HG03442 (cell line): Measurements from ENCODE around the gene CFAP70.
"Not testable (repeated sequence)": the region's sequence is repeated elsewhere in the genome, so short reads cannot be mapped to it uniquely, and the experiment has no call there.

Source experiments
- ATAC-seq: cut with Tn5 transposase; IDR thresholded peaks from one replicate; pipeline ENCODE4 v1.9.1; 2021; ENCODE audit warnings: mild to moderate bottlenecking, moderate library complexity; ENCODE audit not compliant: unreplicated experiment

Gene CFAP70

DNA sequence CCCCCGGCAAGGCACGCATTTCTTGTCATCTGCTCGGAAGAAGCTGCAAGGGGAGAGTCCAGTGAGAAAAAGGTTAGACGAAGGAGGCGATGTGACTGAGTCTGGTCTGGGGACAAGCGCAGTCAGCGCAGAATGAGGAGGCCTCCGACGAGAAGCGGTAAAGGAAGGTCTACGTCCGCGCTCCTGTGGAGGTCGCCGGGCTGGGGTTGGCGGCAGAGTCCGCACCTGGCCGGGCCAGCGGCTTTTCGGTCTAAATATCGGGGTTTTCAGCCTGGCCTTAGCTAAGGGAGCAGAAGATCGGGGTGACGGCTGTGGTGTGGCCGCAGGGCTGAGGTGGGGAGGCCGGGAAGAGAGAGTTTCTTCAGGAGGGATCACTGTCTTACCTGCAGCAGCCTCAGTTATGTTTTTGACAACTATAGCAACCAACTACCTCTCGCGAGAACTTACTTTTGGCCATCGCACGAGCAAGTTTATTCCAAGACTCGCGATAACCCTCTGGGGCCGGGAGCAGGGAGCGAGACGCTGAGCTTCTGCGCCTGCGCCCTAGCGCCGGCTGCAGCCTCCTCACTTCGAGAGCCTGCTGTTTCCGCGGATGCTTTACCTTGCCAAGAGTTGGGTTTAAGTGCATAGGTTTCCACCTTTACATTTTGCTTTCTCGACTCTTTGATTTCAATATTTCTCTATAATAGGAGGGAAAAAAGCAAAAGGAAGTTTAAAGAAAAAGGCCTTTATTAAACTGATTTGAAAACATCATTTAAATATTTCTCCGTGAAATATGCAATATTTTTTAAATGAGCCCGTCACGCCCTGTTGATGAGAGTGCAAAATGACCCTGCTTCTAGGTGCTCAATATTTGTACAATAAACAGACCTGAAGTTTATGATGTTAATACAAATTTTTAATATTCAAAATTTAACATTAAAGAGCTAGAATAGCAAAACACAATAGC is at the start of gene CFAP70:
TSS of gene CFAP70 (minus strand) at position 534 of the 949 bp plus-strand sequence. CDS start 4,068 bp downstream, outside the sequence.
- peak; percentile 89 for ATAC-seq

DNA sequence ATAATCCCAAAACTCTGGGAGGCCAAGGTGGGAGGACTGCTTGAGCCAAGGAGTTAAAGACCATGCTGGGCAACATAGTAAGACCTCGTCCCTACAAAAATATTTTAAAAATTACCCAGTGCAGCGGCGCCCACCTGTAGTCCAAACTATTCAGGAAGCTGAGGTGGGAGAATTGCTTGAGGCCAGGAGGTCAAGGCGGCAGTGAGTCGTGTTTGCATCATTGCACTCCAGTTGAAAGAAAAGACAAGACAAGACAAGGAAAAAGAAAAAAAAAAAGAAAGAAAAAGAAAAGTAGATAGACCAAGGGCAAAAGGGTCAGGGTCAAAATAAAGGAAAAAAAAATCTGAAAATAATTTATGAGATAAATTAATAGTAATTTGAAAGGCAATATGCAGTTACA is 49.4 kb upstream of the CFAP70 start:
- no peak for ATAC-seq

DNA sequence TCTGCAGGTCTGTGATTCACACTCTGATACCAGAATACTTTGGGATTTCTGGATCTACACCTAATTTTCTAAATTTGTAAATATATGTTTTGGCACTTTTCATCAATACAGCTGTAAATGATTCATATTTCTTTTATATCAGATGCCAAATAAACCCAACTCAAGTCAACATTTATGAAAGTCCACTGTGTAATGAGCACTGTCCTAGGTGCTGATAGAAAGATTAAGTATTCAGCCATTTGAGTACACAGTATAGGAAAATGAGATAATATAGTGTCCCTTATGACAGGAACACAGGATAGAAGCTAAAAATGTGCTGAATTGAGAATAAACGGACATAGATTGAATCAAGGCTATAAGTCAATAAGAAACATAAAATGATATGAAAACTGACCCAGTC is 48.8 kb upstream of the CFAP70 start:
- no peak for ATAC-seq

DNA sequence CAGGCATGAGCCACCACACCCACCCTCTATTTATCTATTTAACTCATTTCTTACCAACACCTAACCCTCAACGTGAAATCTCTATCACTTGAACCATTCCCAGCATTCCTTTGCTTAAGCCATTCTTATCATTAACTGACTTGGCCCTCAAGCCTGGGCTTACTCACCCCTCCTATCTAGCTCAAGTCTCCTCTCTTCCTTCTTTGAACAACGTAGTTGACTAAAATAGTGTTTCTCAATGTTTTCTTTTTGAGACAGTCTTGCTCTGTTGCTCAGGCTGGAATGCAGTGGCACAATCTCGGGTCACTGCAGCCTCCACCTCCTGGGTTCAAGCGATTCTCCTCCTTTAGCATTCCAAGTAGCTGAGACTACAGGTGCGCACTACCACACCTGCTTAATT is 48.2 kb upstream of the CFAP70 start:
- no peak for ATAC-seq

DNA sequence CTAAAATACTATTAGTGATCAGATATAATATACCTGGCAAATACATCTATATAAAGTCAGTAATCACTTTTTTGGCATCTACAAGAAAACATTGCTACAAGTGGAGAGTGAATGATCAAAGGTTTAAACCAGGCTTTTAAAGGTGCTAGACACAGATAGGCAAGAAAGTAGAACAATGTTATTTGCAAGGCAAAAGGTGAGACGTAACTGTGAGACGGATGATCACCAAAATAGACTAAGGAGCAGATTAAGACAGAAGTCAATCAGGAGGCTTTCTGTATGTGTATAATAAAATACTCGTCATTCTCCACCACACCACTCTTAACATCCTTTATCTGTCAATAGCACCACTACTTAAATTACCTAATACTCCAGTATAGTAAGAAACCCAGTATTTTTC is 46.9 kb upstream of the CFAP70 start:
- no peak for ATAC-seq

DNA sequence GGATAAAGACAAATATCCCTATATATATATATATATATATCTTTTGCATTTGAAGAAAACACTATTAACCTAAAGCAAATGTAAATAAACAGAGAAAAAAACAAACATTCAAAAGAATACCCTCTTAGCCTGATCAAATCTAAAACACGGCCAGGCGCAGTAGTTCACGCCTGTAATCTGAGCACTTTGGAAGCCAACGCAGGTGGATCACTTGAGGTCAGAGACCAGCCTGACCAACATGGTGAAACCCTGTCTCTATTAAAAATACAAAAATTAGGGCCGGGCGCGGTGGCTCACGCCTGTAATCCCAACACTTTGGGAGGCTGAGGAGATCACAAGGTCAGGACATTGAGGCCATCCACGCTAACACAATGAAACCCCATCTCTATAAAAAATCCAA is 46.0 kb upstream of the CFAP70 start:
- ATAC-seq = no peak

DNA sequence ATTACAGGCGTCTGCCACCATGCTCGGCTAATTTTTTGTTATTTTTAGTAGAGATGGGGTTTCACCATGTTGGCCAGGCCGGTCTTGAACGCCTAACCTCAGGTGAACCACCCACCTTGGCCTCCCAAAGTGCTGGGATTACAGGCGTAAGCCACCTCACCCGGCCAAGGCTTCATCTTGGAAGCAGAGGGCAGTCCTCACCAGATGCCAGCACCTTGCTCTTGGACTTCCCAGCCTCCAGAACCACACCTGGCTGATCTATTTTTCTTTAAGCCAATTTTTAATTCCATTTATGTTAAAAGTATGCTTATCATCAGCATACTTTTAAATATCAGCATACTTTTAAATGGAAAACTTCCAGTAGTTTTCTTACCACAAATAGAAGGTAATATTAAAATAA is 43.0 kb upstream of the CFAP70 start:
- no peak for ATAC-seq

DNA sequence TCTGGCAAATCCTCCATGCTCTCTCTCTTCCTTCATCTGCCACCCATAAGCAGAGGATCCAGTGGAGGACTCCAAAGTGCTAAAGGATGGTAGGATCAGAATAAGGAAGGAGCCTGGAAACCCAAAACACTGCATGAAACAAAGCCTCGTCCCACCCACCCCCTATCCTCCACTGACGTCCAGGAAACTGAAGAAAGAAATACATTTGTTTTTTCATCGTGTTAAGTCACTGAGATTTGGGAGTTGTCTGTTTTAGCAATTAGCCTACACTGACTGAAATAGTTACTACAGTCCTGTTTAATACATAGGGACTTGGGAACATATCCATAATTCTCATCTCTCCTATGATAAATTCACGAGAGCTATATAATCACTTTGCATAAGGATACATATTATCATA is 40.4 kb upstream of the CFAP70 start:
- ATAC-seq = no peak

DNA sequence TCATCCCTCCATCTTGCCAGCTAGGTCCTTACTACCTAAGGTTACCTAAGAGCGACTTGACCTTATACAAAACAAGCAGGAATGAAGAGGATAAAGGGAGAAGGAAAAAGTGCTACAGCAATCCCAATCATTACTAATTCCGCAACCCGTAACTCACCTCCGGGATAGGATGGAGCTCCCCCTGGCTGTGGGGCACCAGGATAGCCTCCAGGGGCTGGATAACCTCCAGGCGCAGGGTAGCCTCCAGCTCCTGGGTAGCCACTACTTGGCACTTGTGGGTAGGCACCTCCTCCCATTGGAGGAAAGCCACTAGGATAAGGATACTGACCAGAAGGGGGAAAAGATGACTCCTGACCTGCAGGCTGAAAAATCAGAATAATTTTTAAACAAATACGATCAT is 39.4 kb upstream of the CFAP70 start:
- ATAC-seq = no peak

DNA sequence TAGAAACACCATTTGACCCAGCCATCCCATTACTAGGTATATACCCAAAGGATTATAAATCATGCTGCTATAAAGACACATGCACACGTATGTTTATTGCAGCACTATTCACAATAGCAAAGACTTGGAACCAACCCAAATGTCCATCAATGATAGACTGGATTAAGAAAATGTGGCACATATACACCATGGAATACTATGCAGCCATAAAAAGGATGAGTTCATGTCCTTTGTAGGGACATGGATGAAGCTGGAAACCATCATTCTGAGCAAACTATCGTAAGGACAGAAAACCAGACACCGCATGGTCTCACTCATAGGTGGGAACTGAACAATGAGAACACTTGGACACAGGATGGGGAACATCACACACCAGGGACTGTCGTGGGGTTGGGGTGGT is 35.7 kb upstream of the CFAP70 start:
- not testable (repeated sequence) for ATAC-seq

DNA sequence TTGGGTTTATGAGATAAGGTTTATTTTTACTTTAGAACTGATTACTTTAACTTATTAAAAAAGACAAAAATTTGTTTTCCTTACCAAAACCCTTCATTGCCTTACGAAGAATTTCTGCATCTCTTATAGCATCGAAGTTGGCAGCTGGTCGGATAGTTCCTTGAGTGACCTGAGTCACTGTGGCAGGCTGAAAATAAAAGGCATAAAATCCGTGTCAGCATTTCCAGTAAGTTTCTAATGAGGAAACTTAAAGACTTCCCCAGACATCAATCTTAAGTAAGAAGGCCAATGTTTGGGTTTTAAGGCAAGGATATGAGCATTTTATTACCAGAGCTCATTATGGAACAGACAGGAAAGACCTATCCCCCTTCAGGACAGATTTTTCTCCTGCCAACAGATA is 29.6 kb upstream of the CFAP70 start:
- ATAC-seq = no peak

DNA sequence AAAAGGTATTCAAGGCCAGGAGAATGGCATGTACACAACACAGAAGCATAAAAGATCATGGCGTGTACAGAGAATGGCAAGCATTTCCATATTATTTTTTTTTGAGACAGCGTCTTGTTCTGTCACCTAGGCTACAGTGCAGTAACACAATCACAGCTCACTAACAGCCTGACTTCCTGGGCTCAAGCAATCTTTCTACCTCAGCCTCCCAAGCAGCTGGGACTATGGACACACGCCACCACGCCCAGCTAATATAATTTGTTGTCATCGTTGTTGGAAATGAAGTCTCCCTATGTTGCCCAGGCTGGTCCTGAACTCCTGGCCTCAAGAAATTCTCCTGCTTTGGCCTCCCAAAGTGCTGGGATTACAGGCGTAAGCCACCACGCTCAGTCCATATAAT is 27.9 kb upstream of the CFAP70 start:
- no peak for ATAC-seq

DNA sequence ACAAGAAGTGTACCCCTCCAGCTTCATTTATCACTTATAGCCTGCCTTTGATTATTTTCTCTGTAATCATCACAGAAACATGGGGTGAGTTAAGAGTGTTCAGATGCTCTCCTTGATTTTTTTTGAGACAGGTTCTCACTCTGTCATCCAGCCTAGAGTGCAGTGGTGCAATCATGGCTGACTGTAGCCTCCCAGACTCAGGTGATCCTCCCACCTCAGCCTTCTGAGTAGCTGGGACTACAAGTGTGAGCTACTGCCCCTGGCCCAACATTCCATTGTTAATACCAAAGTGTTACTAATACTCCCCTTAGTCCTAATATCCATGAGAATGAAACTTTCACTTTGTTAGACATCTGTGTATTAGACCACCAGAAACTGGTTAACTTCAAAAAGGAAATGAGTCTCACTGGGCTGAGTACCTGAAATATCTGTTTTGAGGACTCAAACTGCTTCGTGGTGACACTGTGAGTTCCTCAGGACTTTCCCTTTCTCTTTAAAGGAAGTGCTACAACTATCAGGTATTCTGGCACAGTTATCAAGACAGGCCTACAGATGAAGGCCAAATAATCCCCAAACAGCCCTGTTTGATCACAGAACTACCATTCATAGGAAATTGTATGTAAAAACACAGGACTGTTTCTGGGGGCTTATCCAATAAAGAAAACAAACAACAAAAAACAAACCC is 20.5 kb upstream of the CFAP70 start:
- ATAC-seq = peak; percentile 46

DNA sequence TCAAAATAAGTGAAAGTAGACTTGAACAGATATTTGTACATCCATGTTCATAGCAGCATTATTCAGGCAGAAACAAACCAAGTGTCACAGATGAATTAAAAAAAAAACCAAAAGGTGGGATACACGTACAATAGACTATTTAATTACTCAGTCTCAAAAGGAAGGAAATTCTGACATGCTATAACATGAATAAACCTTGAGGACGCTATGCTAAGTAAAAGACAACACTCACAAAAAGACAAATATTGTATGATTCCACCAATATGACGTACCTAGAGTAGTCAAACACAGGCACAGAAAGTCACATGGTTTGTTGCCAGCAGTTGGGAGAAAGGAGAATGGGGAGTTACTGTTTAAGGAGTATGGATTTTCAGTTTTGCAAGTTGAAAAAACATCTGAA is 18.0 kb upstream of the CFAP70 start:
- no peak for ATAC-seq

DNA sequence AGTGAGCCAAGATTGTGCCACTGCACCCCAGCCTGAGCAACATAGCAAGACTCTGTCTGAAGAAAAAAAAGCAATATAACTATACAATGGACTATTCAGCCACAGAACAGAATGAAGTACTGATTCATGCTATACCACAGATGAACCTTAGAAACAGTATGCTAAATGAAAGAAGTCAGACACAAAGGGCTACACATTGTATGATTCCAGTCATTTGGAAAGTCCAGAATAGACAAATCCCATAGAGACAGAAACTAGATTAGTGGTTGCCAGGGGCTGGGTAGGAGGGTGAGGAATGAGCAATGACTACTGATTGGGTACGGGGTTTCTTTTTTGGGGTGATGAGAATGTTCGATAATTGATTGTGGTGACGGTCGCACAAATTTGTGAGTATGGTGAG is 9.6 kb upstream of the CFAP70 start:
- no peak for ATAC-seq

DNA sequence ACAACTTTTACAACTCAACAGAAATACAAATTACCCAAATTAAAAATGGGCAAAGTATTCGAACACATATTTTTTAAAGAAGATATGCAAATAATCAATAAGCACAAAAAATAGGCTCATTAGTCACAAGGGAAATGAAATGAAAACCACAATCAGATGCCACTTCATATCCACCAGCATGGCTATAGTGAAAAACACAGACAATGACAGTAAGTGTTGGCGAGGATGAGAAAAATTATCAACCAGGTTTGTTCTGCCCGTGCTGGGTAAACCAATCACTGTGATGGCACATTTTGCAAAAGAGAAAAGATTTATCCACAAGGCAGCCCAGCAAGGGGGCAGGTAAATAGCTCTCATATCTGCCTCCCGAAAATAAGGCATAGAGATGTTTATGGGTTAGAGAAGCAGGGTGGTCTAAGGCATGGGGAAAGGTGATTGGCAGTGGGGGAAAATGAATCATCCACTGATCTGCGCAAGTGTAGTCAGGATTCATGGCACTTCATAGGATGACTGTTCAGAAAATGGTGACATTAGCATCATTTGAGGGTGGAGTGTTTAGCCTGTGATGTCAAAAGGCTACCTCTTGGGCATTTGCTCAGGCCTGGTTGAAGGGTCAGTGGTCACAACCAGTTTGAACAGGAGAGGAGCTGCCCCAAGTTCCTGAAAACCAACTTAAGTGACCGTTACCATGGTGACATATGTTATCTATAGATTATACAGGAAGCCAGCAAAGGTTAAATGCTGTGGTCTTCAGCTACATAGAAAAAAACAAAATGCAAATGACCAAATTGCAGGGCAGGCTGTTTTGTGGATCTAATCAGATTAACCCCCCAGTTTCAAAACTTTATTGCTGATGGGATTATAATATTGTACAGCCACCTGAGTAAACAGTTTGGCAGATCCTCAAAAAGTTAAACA is 8.0 kb upstream of the CFAP70 start:
- no peak for ATAC-seq

DNA sequence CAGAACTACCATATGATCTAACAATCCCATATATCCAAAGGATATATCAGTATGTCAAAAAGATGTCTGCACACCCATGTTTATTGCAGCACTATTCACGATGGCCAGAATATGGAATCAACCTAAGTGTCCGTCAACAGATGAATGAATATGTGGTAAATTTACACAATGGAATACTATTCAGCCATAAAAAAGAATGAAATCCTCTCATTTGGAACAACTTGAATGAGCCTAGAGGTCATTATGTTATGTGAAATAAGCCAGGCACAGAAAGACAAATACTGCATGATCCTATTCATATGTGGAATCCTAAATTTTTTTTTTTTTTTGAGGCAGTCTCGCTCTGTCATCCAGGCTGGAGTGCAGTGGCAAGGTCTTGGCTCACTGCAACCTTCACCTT is 6.3 kb upstream of the CFAP70 start:
- ATAC-seq = no peak

DNA sequence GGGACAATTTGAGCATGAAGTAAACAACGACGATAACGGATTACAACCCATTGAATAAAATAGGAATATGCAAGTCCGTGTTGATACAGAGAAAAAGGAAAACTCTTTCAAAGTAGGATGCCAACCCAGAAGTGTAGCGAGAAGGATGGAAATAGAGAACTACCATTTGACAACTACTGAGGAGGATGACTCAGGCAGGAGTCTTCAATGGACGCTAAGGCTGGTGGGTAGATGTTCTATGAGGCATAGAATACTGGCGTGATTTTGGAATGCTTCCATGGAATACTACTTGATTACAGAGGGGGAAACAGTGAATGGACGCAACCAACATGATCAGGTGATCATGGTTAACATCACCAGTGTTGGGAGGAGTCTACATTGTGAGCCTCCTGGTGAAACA is 828 bp upstream of the CFAP70 start:
- no peak for ATAC-seq

DNA sequence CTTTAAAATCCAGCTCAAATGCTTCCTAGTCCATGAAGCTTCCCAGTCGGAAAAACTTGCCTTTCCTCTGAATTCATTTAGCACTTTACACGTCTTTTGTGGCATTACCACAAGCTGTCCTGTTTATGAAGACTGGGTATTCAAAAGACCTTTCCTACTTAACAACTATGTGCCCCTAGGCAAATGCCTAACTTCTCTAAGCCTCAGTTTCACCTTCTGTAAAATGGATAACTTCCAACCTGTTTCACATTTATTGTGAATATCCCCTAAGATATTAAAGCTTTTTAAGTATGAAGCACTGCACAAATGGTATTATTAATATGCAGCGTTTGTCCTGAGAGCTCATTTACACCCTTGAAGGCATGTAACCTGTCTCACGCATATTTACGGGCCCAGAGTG is 843 bp downstream of the CFAP70 start:
- no peak for ATAC-seq

DNA sequence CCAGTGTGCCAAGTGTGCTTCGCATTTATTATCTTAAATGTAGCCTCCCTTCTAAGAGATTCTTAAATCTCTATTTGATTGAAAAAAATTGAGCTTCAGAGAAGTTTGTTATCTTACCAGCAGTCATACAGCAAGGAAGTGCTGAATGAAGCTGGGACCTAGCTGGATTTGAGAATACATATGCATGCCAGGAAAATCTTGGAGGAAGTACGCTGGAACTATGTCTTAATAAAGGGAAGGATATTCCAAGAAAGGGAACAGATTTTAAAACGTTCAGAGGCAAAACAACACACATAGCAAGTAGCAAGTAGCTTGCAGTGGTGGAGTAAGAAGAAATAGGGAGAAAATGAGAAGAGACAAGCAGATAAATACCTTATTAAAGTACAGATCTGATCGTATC is 1.5 kb downstream of the CFAP70 start:
- no peak for ATAC-seq

DNA sequence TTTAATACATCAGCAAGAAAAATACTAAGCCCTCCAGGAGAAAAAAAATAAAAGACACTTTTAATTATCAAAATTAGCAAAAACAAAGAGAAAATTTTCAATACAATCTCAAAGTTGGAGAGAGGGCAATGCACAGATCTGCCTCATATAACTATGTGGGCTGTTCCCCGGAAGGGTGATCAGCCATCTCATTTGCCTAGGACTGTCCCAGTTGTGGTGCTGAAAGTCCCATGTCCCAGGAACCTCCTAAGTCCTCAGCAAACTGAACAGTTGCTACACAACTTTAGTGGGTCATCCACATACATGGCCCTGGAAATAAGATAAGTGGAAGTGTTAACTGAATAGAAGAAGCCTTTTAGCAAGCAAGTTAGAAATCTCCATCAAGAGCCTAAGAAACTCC is 14.4 kb downstream of the CFAP70 start:
- ATAC-seq = no peak
